Epithelial cell of prostate (primary cell): Measurements from ENCODE around the gene S100A13.

Experiments used
- DNase-seq: peaks from one replicate; pipeline ENCODE4 v3.0.0-alpha.2; 2011; ENCODE audit warnings: low read depth, low spot score
- H3K27ac ChIP-seq: fragments of 450-650 bp; 2 replicates; pipeline ENCODE4 v1.5.1; 2017; ENCODE audit warnings: mild to moderate bottlenecking

The S100A13 gene

DNA sequence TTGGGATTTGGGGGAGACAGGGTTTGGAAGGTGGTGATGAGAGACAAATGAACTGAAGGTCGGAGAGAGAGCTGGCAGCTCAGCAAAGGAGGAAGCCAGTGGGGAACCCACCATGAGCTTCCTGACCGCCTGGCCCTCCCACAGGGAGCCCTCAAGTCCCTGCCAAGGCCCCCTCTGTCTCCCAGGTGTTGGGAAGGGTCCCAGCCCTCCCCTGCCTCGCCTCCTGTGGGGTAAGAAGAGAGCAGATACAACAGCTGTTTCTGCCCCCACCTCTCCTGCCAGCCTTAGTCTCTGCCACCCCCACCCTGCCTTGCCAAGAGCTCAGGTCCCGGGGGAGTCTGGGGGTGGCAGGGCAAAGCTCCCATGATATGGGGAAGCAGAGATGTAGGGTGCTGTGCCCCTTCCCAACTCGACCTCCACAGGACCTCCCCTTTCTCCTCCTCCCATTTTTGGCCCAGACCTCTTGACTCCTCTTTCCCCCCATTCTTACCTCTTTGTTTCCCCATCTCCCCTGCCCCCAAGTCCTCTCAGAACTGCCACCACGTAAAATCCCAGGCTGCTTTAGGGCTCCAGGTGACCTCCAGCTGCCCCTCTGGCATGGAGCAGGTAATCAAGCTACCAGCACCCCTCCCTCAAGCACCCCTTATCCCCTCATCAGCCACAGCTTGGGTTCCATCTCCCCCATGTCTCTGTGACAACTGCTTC, 1.5 kb upstream of the S100A13 start:
- H3K27ac ChIP-seq: no peak overlapping the region
- DNase-seq: no peak

DNA sequence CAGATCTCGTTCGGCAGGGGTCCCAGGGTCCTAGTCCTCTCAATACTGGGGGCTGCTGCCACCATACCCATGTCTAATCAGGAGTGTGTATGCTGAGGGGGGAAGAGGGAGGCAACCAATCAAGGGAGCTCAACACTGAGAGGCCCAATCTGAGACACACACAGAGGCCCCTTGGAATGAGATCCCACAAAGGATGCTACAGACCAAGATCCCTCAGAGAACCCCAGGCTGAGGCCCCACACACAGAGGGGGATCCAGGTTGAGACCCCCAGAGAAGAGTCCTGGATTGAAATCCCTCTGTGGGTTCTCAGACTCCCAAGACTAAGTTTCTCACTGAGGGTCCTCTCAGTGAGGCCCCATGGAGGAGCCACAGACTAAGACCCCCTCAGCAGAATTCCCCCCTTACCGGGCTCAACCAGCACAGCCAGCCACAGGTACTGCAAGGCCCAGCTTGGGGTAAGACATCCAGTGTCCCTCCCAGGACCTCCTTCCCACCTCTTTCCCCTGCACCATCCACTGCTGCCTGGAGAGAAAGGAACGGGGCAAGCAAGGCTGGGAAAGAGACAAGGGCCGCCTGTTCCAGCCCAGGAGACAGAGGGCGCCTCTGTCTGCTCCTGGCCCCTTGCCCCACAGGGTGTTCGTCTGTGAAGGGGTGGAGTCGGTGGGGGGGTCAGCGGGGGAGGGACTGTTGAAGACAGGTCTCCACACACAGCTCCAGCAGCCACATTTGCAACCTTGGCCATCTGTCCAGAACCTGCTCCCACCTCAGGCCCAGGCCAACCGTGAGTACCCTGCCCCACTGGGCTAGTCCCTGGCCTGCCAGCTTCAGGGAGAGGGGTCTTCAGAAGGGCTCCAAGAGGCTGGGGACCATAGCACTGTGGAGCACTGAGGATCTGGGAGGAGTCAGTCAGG, 666 bp upstream of the S100A13 start, which contains the start of gene S100A1:
Gene S100A1, plus strand, starts transcription at position 720 of the 912 bp plus-strand sequence. CDS start 2,088 bp downstream, outside the sequence.
- no peak for DNase-seq
- H3K27ac ChIP-seq: peak within 1 kb of the TSS; percentile 76

DNA sequence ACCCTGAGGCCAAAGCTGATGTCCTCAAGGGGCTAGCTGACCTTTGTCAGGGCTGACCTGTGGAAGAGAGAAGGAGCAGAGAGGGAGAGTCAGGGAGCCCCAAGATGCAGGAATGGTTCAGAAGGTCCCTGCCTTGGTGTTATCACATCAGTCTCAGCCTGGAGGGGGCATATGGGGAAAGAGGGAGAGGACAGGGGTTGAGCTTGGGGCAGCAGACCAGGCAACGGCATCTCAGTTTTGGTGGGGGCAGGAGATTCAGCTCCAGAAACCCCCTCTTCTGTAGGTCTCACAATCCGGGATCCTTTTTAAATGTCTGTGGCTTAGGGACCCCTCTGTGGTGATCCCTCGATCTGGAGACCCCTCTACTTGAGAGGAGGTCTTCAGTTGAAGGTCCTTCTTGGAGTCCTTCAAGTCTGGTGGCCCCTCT, 815 bp downstream of the S100A13 start:
- DNase-seq: no peak
- peak overlapping the region; percentile 76 for H3K27ac ChIP-seq

DNA sequence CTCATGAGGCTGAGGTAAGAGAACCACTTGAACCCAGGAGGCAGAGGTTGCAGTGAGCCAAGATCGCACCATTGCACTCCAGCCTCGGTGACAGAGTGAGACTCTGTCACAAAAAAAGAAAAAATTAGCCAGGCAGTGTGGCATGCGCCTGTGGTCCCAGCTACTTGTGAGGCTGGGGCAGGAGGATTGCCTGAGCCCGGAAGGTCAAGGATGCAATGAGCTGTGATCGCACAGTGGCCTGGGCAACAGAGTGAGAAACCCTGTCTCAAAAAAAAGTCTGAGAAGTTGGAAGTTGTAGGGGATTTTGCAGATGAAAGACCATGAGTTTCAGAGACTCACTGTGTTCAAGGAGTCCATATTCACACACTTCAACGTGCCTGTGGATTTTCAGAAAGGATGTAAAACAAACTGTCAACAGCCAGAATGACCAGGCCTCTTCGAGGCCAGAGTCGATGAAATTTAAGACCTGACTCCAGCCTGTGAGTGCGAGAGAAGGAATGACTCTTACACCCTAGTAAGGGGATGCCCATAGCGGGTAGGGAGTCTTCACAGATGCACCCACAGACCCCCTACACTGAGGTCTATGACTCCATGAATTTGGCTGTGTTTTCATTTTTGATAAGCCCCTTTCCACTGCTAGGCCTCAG, 2.2 kb downstream of the S100A13 start:
- H3K27ac ChIP-seq: no peak overlapping the region

DNA sequence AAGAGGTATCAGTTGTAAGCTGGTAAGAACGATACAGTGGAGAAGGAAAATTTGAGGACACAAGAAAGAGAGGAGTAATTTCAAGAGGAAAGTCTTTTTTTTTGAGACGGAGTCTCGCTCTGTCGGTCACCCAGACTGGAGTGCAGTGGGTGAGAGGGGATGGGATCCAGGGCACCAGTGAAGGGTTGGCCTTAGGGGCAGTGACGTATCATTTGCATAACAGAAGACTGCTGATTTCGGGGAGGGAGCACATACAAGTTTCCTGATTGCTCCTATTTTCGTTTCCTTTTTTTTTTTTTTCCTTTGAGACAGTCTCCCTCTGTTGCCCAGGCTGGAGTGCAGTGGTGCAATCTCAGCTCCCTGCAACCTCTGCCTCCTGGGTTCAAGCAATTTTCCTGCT, 4.2 kb downstream of the S100A13 start:
- H3K27ac ChIP-seq: no peak overlapping the region
- DNase-seq: no peak

More for the DNA sequence above, 2.2 kb downstream of the S100A13 start:
- DNase-seq: no peak

DNA sequence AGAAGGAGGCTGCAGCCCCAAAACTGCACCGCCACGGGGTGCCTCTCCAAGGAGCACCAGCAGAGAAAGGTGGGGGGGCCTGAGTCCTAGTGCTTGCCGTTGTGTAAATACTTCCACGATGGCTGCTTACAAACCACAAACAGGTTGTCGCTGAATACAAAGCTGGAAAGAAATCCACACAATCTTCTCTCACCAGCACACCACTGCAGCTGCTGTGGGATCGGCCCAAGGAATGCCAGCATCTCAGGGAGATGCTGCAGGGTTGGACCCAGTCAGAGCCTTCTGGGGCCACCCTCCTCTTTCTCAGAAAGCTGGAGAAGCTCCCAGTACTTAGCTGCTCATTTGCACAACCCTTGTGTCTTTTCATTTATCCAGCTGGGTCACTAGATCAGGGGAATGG, 8.1 kb downstream of the S100A13 start:
- no peak overlapping the region for H3K27ac ChIP-seq
- no peak for DNase-seq

DNA sequence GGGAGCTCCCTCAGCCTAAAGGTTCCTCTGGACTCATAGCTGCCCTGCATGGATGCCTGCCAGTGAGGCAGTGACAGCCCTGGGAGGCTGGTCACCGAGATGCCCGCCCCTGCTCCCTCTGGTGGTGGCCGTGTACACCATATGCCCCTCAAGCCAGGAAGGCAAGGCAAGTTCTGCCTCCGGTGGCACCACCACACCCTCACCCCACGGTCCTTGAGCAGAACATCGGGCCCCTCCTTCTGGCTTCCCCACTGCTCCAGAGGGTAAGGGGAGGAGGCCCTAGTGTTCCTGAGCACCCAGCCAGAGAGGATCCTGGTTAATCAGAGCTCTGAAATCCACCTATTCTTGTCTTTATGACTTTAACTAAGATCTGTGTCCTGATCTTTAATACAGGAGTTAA, 9.6 kb downstream of the S100A13 start:
- H3K27ac ChIP-seq: peak overlapping the region; percentile 100
- no peak for DNase-seq

DNA sequence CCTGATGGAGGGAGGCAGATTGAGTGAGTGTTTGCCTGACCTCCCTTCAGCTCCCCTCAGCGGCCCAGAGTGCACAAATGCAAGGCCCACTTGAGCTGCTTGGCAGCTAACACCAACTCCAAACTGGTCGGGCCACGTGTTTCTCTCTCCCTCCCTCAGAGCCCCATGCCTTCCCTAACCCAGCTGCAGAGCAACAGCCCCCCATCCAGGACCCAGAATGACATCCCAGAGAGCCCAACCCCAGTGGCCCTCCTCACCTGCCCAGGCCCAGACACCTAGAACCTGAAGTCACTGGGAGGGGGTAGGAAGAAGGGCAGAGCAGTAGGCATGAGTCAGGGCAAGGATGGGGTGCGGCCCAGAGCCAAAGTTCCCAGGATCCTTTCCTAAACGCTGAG, 10.4 kb downstream of the S100A13 start:
- H3K27ac ChIP-seq: peak overlapping the region; percentile 100
- no peak for DNase-seq

DNA sequence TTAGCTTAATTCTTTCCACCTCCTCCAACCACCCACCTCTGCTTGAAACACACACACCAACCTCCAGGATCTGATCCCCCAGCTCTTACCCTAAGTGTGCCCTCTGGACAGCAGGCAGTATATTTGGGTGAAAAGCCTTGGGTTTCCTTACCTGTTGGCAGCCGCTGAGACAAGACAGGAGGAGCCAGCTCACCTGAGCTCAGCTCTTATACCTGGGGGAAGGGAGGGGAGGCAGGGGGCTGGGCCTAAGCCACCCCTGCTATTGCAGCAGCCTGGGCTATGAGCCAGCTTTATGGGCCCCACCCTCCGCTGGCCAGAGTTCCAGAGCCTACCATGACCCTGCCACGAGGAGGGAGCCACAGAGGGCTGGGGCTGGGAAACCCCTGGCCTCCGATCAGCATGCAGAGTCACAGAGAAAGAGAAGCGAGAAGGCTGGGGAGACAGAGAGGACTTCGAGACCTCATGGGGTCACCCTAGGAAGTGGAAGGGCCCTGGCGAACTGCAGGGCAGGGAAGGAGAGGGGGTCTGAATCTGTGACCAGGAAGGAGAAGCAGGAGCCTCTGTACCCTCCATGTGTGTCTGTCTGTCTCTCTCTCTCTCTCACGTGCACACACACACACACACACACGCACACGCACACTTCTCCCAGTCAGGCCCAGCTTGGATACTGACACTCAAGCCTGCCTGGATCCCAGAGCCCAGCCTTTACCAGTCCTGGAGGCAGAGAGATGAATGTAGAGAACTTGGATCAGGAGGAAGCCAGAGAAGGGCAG, 11.0 kb downstream of the S100A13 start, which contains the start of gene S100A14:
Gene S100A14, minus strand, starts transcription at position 182 of the 773 bp plus-strand sequence. CDS start 467 bp downstream, outside the sequence.
- peak within 1 kb of the TSS; percentile 100 for H3K27ac ChIP-seq
- peak; percentile 68 for DNase-seq

DNA sequence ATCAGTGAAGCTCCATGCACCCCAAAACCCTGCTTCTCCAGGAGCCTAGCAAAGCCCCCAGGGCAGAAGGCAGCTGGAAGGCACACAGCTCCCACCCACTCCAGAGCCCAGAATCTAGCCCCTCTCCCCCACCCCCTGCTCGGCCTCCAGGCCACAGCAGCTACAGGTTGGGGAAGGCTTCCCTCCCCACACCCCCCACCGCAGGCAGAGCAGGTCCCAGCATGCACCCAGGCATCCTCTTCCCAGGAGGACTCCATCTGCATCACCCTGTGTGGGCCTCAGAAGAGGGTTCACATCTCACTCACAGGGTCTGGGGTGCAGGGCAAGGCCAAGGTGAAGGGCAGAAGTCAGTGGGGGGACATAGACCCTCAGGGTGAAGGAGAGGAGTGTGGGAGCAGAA, 11.9 kb downstream of the S100A13 start:
- no peak for DNase-seq
- H3K27ac ChIP-seq: peak overlapping the region; percentile 100

DNA sequence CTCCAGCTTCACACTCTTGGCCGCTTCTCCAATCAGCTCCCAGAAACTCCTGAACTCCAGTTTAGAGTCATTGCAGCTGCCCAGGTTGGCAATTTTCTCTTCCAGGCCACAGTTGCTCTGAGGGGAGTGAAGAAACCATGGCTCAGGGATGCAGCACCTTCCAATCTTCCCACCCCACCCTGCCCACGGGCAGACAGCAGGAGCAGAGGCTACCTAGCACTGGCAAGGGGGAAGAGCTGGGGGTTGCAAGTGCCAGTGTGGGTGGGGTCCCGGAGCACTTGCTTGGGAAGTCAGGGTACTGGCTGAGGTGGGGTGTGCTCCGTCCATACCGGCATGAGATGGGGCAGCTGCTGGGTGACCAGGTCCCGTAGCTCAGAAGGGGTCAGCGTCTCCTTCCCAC, 12.4 kb downstream of the S100A13 start:
- DNase-seq: no peak
- peak overlapping the region; percentile 100 for H3K27ac ChIP-seq

DNA sequence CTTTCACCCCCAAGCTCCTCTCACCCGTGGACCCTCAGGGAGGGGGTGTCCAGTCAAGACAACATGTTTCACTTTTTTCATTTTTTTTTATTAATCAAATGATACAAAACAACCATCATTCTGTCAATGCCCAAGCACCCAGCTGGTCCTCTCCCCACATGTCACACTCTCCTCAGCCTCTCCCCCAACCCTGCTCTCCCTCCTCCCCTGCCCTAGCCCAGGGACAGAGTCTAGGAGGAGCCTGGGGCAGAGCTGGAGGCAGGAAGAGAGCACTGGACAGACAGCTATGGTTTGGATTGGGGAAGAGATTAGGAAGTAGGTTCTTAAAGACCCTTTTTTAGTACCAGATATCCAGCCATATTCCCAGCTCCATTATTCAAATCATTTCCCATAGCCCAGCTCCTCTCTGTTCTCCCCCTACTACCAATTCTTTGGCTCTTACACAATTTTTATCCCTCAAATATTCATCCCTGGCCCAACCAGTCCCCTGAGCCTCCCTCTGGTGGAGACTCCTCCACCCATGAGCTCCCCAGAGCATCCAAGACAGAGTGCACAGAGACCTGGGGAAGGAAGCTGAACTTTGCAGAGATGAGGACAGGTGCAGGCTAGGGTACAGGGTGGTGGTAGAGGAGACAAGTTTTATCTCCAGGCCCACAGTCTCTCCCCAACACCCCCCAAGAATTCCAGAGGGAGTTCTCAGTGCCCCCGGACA, 13.0 kb downstream of the S100A13 start:
- DNase-seq: no peak
- H3K27ac ChIP-seq: peak overlapping the region; percentile 100

DNA sequence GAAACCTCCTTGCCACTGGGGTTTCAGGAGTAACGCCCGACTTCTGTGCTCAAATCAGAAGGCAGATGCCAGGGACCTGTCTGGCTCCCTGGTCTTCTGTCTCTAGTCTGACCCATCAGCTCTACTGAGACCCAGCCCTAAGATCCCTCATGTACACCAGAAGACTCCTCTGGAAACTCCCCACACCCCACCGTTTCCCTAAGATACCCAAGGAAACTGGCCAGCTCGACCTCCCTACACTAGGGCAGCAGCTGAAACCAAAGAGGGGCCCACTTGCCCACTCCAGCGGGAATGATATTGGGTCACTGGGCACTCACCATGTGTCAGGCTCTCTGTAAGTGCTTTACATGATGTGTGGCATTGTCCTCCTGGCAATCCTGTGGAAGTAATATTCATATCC, 13.9 kb downstream of the S100A13 start:
- no peak for DNase-seq
- H3K27ac ChIP-seq: peak overlapping the region; percentile 100

DNA sequence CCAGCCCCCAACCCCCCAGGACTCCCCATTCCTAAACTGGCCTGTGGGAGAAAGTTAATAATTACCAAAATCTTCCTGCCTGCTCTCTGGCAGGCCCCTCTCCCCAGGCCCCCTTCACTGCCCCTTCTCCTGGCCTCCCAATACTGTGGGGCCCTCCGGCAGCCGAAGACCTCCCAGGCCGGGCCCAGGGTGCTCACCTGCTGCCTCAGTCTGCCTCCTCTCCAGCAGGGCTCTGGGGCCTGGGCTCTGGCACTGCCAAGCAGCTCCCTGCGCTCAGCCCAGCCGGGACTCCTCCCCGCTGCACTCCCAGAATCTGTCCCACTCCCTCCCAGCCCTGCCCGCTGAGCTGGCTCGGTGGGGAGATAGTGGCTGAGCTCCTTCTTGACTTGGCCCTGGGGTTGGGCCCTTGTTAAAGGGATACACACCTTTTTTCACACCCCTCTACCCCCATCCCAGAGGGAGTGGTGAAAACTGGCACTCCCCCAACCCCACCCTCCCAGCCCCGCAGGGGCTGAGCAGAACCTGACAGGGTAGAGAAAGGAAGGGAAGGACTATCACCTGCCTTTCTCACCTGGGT, 14.5 kb downstream of the S100A13 start, which contains the start of gene S100A16:
Gene S100A16, minus strand, starts transcription at position 383 of the 577 bp plus-strand sequence. CDS start 4,986 bp downstream, outside the sequence.
- peak within 1 kb of the TSS; percentile 100 for H3K27ac ChIP-seq

DNA sequence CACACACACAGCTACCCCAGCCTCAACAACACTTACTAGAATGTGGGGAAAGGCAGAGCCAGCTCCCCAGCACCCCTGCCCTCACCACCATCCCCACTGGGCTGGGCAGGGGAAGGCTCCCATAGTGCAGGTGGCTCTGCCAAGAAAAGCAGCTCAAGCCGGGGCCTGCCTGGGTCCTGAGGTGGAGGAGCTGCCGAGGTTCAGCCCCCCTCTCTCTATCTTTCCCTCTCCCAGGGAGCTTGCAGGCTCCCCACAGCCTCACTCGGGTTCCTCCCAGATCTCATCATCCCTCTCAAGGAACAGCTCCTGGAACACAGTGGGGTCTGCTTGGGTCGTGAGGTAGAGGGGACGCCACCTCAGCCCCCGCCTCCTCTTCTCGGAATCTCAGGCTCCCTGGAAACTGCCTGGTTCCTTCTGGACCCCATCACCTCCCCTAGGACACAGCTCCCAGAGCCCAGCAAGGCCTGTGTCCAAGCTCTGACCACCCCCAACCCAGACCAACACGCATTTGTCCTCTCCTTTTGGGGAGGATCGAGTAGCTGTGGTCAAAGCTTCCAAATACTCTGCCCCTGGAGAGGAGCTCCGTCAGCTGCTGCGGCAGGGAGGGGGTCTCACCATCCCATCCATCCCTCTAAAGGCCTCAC, 15.1 kb downstream of the S100A13 start:
- no peak for DNase-seq
- peak overlapping the region; percentile 100 for H3K27ac ChIP-seq

More for the DNA sequence above, 14.5 kb downstream of the S100A13 start, which contains the start of gene S100A16:
- peak; percentile 66 for DNase-seq

DNA sequence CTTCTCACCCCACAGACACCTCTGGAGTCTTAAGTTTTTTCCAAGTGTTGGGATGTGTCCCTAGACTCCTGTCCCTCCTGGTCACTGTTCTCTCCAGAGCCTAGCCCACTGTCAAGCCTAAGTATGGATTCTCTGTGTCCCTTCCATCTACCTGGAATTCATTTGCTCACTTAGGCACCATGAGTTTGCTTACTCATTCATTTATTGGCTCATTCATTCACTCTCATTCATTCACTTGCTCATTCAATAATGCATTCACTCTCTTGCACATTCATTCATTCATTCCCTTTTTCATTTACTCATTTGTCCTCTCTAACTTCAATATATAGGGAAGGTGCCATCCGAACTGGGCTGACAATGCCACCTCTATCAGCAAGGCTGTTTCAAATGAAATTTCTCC, 15.9 kb downstream of the S100A13 start:
- no peak for DNase-seq
- H3K27ac ChIP-seq: peak overlapping the region; percentile 100

DNA sequence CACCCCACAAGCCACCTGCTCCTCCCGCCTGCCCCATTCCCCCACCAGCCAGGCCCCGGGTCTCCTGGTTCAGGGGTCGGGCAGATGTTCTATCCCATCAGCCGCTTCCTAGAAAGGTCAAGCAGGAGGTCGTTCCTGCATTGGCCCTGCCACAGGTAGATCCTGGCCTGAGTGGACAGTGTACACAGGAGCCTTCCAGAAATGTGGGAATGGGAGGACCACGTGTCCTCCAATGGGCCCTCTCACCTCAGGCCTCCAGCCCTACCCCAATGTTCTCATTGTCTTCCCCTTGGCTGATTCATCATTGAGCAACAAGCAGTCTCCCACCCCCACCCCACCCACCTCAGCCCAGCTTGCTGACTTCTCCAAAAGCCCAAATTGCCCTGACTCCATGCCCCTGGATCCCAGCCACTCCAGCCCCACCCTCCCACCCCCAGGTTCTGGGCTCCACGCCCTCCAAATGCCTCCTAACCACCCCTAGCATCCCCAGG, 16.4 kb downstream of the S100A13 start:
- peak overlapping the region; percentile 100 for H3K27ac ChIP-seq

DNA sequence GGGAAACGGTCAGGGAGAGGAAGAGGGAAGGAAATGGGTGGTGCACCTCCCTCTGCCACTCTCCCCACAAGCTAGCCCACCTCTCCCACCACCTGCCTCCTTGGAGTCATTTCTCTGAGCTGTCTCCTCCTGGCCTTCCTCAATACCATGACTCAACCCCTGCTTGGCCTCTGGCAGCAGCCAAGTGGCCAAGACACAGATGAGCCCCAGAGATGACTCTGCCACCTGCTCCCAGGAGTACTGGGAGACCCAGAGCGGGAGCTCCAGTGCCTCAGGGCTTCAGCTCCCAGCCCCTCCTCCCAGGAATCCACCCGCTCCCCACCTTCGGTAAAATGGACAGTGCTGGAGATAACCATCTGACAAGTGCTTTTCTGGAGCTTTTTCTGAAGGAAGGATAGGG, 17.0 kb downstream of the S100A13 start:
- peak overlapping the region; percentile 100 for H3K27ac ChIP-seq
- DNase-seq: no peak

More for the DNA sequence above, 16.4 kb downstream of the S100A13 start:
- peak; percentile 56 for DNase-seq
